Hematopoietic multipotent progenitor cell treated with erythropoietin and hydrocortisone succinate and interleukin-3 and kit ligand, for 15 days (in vitro differentiated cells): ENCODE results near the gene FOXP1.

Experiments used
- DNase-seq: peaks from one replicate; pipeline ENCODE4 v3.0.0-alpha.2; 2015; ENCODE audit warnings: low spot score

FOXP1 gene

GRCh38 chr3:71240034-71240433 is 343.5 kb downstream of the FOXP1 start:
- no peak for DNase-seq

- DNase-seq, result no peak
These were observed 345.2 kb downstream of the FOXP1 start for GRCh38 chr3:71238355-71238757.

DNA sequence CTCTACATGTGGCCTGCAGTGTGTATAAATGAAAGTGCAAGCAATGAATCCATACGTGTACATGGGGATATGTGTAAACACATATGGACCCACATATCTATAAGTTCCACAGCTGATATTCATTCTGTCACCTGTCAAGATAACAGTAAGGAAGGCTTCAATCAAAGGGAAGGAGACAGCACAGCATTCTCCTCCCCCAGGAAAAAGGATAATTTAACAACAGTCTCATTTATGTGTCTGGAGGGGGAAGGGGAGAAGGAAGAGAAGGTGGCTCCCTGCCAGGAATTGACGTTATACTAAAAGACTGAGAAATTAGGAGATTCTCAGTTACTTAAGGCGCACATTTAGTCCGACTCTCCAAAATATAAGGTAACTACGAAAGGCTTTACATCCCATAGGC is 345.9 kb downstream of the FOXP1 start:
- no peak for DNase-seq

GRCh38 chr3:71235846-71236245 is 347.7 kb downstream of the FOXP1 start:
- no peak for DNase-seq

DNA sequence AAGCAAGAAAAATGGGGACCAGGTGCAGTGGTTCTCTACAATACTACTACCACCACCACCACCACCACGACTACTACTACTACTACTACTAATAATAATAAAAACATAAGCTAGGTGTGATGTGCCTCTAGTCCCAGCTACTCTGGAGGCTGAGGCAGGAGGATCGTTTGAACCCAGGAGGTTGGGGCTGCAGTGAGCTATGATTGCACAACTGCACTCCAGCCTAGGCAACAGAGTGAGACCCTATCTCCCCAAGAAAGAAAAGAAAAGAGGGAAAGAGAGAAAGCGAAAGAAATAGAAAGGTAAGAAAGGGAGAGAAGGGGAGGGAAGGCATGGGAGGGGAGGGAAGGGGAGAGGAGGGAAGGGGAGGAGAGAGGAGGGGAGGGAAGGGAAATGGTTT is 350.6 kb downstream of the FOXP1 start:
- no peak for DNase-seq

DNA sequence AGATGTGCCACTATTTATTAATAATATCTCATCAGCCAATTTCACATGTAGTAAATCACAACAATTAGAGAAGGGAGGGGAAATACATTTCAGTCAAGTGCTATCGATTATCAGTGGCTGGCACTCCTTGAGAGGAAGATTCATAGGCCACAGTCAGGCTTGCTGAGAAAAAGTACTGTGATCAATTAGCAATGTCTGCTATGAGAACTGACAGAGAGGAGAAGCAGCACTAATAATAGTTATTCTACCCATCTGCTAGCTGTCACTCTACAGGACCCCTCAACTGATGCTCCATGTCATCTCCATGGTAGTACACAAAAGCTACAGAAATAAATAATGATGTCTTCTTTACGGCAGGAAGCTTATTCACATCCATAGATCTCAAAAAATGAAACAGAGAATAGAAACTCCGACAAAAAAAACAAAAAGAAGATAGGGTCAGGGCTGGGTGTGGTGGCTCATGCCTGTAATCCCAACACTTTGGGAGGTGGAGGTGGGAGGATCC is 351.3 kb downstream of the FOXP1 start:
- no peak for DNase-seq

GRCh38 chr3:71231680-71232079 is 351.8 kb downstream of the FOXP1 start:
- no peak for DNase-seq

DNA sequence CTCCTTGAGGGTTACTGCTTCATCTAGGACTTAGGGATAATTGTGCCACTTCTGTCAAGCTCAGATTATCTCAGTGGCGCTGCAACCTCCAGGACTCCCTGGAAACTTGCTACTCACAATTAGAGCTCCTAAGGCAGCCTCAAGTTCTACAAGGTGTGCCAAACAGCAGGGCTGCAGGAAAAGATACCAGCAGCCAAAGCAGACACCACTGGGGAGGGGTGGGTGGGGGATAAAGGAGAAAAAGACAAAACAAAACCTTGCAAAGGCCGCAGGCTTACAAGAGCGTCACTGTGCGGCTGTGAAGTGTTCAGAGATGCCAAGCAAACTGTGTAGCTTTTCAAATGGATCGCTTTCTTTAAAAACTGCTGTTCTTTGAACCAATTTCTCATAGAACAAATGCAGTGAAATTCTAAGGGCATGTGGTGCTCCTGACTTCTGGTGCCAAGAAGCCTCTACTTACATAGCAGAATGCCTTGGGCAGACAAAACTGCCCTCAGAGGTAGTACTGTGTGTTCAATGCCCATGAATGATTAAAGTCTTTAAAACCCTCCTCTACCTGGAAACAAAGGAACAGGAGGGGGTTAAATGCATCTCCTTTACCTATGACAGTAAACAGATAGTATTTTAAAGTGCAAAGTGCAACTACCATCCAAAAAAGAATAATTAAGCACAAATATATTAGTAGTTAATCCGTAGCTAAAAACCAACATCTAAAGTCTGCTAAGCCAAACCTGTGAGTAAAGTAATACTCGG is 353.4 kb downstream of the FOXP1 start:
- DNase-seq, result no peak

DNA sequence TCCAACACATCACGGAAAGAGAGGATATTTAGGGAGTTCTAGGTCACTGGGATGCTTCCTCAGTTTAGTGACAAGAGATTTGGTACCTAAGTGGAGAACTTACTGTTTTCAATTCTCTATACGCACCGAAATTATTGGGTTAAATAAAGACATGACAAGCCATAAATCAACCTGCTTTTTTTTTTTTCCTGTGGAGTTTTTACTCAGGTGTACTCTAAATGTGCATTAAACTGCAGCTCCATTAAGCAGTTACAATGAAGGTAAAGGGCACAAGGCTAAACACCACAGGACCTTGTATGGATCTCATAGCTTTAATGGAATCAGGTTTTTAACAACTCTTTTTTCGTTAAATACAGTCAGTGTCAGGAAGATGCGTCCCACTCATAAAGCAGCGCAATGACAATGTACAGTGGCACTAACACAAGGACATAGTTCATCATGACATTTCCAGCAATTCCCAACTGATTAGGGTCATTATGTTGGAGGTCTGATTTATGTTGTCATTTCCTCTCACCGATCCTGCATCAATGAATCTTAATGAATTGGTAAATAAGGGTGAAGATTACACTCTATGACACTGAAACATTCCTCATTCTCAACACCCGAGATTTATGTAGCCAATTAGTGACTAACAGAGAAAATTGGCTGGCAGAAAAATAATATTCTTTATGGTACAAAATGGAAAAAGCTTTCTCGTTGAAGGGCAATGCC is 355.2 kb downstream of the FOXP1 start:
- no peak for DNase-seq

DNA sequence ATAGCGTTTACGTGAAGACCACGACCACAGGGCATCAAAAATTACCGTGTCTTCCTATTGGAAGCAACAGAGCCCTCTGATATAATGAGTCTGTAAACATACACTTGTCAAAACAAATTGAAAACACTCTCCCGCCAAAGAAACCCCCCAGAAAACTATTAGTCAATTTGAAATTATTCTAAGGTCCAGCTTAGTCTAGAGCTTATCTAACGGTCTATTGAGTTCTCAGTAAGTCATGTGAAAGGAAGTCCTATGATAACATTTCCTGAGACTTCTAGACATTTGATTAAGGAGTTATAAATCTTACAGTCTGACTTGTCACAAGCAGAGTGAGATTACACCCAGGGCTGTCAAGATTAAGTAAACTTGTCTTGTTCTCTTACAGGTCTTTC is 356.3 kb downstream of the FOXP1 start:
- no peak for DNase-seq

DNA sequence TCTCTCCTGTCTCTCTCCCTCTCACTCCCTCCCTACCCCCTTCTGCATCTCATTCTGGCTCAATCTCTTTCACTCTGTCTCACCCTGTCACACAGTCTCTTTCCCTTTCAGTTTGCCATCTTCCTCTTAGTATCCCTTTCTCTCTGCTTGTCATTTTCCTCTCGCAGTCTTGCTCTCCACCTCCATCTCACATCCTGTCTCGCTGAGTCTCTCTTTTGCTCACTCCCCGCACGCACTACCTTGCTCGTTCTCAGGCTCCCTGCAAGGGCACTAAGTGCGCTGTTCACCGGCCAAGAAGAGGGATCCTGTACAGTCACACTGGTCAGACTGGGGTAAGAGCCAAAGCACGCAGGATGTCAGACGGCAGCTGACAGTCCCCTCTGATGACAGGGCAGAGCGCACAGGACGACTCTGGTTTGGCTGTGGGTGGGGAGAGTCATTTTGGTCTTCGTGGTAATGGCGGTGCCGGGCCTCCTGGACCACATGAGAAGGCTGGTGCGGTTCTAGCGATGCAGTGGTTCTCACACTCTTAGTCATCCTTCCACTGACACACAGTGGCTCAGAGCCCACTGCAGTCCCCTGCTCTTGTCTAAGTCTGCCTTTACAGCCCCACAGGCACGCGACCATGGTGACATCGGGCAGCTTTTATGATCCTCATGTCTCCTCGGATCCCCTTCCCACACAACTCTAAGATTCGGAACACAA is 356.8 kb downstream of the FOXP1 start:
- no peak for DNase-seq

DNA sequence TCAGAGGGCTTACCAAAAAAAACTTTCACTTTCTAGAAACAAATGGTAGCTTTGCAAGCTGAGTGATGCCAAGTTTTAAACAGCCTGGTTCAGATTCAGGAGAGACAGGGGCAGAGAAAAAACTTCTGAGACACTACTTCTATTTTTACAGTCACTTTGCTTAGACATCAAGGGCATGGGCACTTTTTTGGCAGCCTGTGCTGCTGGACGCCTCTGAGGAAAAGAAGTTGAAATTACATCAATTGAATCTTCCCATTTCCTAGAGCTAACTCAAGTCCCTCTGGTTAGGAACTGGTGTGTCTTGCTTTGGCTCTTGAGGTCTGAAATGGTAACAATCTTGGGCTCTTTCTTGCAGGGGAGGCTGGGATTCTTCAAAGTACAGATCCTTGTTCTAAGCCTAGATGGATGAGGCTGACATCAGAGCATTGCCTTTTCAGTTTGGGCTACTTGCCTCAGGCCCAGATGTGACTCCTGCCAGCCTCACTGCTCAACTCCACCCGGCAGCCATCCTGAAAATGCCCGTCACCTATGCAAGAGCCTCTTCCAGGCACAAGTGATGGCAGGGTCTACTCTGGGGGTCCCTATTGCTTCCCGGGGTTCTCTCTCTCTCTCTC is 357.5 kb downstream of the FOXP1 start:
- no peak for DNase-seq

GRCh38 chr3:71225002-71225684 is 358.4 kb downstream of the FOXP1 start:
- no peak for DNase-seq

DNA sequence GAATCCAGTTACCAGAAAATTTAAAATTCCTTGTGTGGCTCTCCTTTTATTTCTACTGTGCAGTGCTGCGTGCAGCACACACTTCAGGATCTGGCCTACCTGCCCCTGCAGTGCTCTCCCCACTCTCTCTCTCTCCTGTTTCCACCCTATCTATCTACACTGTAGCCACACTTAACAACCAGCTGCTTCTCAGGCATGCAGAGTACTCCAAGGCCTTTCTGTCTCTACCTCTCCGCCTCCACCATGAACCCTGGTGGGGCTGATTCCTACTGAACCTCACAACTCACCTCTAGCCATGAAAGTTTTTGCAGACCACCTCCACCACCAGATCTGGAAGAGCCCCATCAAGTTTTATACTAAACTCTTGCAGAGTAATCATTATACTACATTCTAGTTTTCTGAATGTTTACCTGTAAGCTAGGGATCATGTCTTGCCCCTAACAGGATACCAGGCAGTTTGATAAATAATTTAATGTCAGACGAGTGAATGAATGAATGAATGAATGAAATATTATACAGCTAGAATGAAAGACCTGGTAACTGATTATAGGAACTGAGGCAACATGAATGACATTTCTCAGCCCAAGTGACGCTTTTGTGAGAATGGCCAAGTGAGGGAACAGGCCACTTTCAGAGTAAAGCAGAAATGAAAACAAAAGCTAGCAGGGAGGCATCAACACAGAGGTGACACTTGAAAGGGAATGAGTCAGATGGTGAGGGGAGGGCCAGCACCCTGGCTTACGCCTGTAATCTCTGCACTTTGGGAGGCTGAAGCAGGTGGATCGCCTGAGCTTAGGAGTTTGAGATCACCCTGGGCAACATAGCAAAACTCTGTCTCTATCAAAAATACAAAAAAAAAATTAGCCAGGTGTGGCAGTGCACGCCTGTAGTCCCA is 363.5 kb downstream of the FOXP1 start:
- no peak for DNase-seq

- no peak for DNase-seq
These were observed 365.0 kb downstream of the FOXP1 start for GRCh38 chr3:71218508-71218907.

GRCh38 chr3:71217640-71218222 is 365.8 kb downstream of the FOXP1 start:
- no peak for DNase-seq

GRCh38 chr3:71215351-71215750 is 368.2 kb downstream of the FOXP1 start:
- DNase-seq, result no peak

- no peak for DNase-seq
These were observed 368.7 kb downstream of the FOXP1 start for GRCh38 chr3:71214797-71215196.

DNA sequence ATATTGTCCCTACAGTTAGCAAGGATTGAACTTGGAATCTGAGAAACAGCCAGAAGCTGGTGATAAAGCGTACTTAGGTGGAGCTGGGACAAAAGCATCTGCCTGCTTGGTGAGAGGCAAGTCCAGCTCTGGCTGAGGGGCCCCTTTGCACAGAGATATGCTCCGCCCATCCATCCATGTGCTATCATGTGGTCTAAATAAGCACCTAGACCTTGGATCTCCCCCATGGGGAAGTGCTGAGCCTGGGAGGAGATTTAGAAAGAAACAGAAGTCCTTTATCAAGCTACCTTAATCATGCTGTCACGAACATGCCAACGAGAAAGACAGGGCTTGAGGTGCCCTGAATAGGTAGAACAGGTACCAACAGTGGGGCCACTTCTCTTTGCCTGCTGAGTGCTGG is 369.5 kb downstream of the FOXP1 start:
- no peak for DNase-seq

- DNase-seq, result no peak
These were observed 372.4 kb downstream of the FOXP1 start for GRCh38 chr3:71211083-71211482.
